ENCODE results near the gene CCNYL1.
A peak's percentile ranks its signal among the peaks of the same experiment; 100 is the strongest.
"Not testable (repeated sequence)": the region's sequence is repeated elsewhere in the genome, so short reads cannot be mapped to it uniquely, and the experiment has no call there.

Gene CCNYL1

GRCh38 chr2:207704671-207705070, 6.8 kb upstream of the CCNYL1 start:
- no peak overlapping the region for H3K27ac ChIP-seq
- no peak for TF ChIP-seq CTCF (conservative IDR thresholded peaks at IDR 0.05)

GRCh38 chr2:207706936-207707860, 4.2 kb upstream of the CCNYL1 start:
- TF ChIP-seq CTCF (conservative IDR thresholded peaks at IDR 0.05), result no peak

GRCh38 chr2:207711750-207712530, 500 bp downstream of the CCNYL1 start:
- H3K27ac ChIP-seq, result peak overlapping the region; percentile 70
- TF ChIP-seq CTCF (conservative IDR thresholded peaks at IDR 0.05), result no peak

More at GRCh38 chr2:207706936-207707860, 4.2 kb upstream of the CCNYL1 start:
- H3K27ac ChIP-seq, result no peak overlapping the region

GRCh38 chr2:207716056-207716455, 4.6 kb downstream of the CCNYL1 start:
- no peak for TF ChIP-seq CTCF (conservative IDR thresholded peaks at IDR 0.05)
- H3K27ac ChIP-seq, result no peak overlapping the region

- H3K27ac ChIP-seq, result no peak overlapping the region
- no peak for TF ChIP-seq CTCF (conservative IDR thresholded peaks at IDR 0.05)
Observed at GRCh38 chr2:207718521-207718920, 7.1 kb downstream of the CCNYL1 start.

GRCh38 chr2:207719008-207719407, 7.6 kb downstream of the CCNYL1 start:
- no peak overlapping the region for H3K27ac ChIP-seq
- TF ChIP-seq CTCF (conservative IDR thresholded peaks at IDR 0.05), result no peak

- not testable (repeated sequence) for H3K27ac ChIP-seq
Observed at GRCh38 chr2:207719655-207720054, 8.2 kb downstream of the CCNYL1 start.
